ENCODE measurements around the gene GALNT4. TPM values are rescaled to one million over a fixed set of nuclear protein-coding genes. Genes with fewer than 3 reads are reported as not detected.

Gene GALNT4
- 10 to 100 TPM; 11.5 to 37.2 (median 26.1) TPM for total RNA-seq

GRCh38 chr12:89524541-89525304 is at the start of gene GALNT4:
GALNT4 (minus strand) TSS chr12:89524796; CDS start chr12:89524549, 247 bp downstream.
- Histone ChIP-seq H3K36me3 (no peaks in the 10 kb centered on the region), H3K4me1 (peaks cover 17 to 52% (median 26%) of the 10 kb centered on the region in 4 donors), H3K4me3 (peak within 1 kb of the TSS; percentile 63 to 97 (median 93)), H3K27me3 (no peaks in the 10 kb centered on the region), H3K9me3 (no peaks in the 10 kb centered on the region), H3K27ac (peak within 1 kb of the TSS; percentile 92 to 97 (median 94))
- DNase-seq: peak; percentile 93
- 0% methylated on average over 40 of the region's 43 CpGs; no CpG with 5 or more reads in 1 of the 2 donors for WGBS, 2 donors (ENCODE audit: low coverage in 1 of 2)
- TF ChIP-seq POLR2AphosphoS5 (IDR thresholded peaks at IDR 0.05): peak; percentile 85 to 88 (median 85)
- TF ChIP-seq EP300 (IDR thresholded peaks at IDR 0.05; ENCODE audit: low read depth): no peak
- peak; percentile 90 for TF ChIP-seq POLR2A (IDR thresholded peaks at IDR 0.05)
- TF ChIP-seq CTCF (IDR thresholded peaks at IDR 0.05): peak; percentile 73 to 96 (median 78)
- in situ Hi-C loops (cut with MboI; ENCODE audit: low pct_ligation_motif_present in 1 of 4, low pct_unique_long_range_greater_than_20kb in 1 of 4, low sequenced_read_pairs in 3 of 4): loop anchor here in 3 of 4 donors (5.0 to 10.0 kb wide), 6 partner anchors 50 to 502 kb away; no protein-coding TSS in a partner anchor
- intact Hi-C loops (cut with DNase I; ENCODE audit: low total_unique reads): loop anchor here (5.0 to 10.0 kb wide), 3 partner anchors 52 to 507 kb away; partner anchors contain the start of gene DUSP6

- no peaks in the 10 kb centered on the region for H3K27me3 ChIP-seq
- H3K4me1 ChIP-seq: no peaks in the 10 kb centered on the region
- WGBS, 2 donors (ENCODE audit: low coverage in 1 of 2): 77 to 82% methylated on average over 5 of the region's 5 CpGs
- no peaks in the 10 kb centered on the region for H3K9me3 ChIP-seq
- H3K36me3 ChIP-seq: no peaks in the 10 kb centered on the region
- H3K27ac ChIP-seq: no peak overlapping the region
- in situ Hi-C loops (cut with MboI; ENCODE audit: low pct_ligation_motif_present in 1 of 4, low pct_unique_long_range_greater_than_20kb in 1 of 4, low sequenced_read_pairs in 3 of 4): loop anchor here in 3 of 4 donors (25.0 kb wide), 4 partner anchors 414 to 1364 kb away; no protein-coding TSS in a partner anchor
- TF ChIP-seq POLR2AphosphoS5 (IDR thresholded peaks at IDR 0.05) (no peak), EP300 (IDR thresholded peaks at IDR 0.05; ENCODE audit: low read depth) (no peak), CTCF (IDR thresholded peaks at IDR 0.05) (no peak), POLR2A (IDR thresholded peaks at IDR 0.05) (no peak)
- H3K4me3 ChIP-seq: no peak overlapping the region
- no peak for DNase-seq
- intact Hi-C loops (cut with DNase I; ENCODE audit: low total_unique reads): no loop called here
Observed at GRCh38 chr12:89573051-89573810, 48.6 kb upstream of the GALNT4 start.

GRCh38 chr12:89571491-89572195 is 47.0 kb upstream of the GALNT4 start:
- TF ChIP-seq POLR2A (IDR thresholded peaks at IDR 0.05) (no peak), CTCF (IDR thresholded peaks at IDR 0.05) (no peak), POLR2AphosphoS5 (IDR thresholded peaks at IDR 0.05) (no peak)
- H3K4me1 ChIP-seq: no peaks in the 10 kb centered on the region
- DNase-seq: no peak
- H3K9me3 ChIP-seq: no peaks in the 10 kb centered on the region
- 86% methylated on average over 4 of the region's 4 CpGs; no CpG with 5 or more reads in 1 of the 2 donors for WGBS, 2 donors (ENCODE audit: low coverage in 1 of 2)
- no peaks in the 10 kb centered on the region for H3K36me3 ChIP-seq
- intact Hi-C loops (cut with DNase I; ENCODE audit: low total_unique reads) (no loop called here), in situ Hi-C loops (cut with MboI; ENCODE audit: low pct_ligation_motif_present in 1 of 4, low pct_unique_long_range_greater_than_20kb in 1 of 4, low sequenced_read_pairs in 3 of 4) (loop anchor here in 3 of 4 donors (25.0 kb wide), 4 partner anchors 416 to 1366 kb away; no protein-coding TSS in a partner anchor)
- no peak overlapping the region for H3K27ac ChIP-seq
- H3K4me3 ChIP-seq: no peak overlapping the region
- no peaks in the 10 kb centered on the region for H3K27me3 ChIP-seq
